GM21367 (cell line): ENCODE measurements around the gene NTF3.

ENCODE experiments used
- ATAC-seq: cut with Tn5 transposase; IDR thresholded peaks from one replicate; pipeline ENCODE4 v1.9.1; 2021; ENCODE audit not compliant: unreplicated experiment

Gene NTF3

GRCh38 chr12:5430641-5431603 is 986 bp upstream of the NTF3 start:
- no peak for ATAC-seq

- no peak for ATAC-seq
Observed at GRCh38 chr12:5433081-5433844, 1.4 kb downstream of the NTF3 start.

GRCh38 chr12:5433845-5434646 is 2.1 kb downstream of the NTF3 start:
- ATAC-seq: no peak

DNA sequence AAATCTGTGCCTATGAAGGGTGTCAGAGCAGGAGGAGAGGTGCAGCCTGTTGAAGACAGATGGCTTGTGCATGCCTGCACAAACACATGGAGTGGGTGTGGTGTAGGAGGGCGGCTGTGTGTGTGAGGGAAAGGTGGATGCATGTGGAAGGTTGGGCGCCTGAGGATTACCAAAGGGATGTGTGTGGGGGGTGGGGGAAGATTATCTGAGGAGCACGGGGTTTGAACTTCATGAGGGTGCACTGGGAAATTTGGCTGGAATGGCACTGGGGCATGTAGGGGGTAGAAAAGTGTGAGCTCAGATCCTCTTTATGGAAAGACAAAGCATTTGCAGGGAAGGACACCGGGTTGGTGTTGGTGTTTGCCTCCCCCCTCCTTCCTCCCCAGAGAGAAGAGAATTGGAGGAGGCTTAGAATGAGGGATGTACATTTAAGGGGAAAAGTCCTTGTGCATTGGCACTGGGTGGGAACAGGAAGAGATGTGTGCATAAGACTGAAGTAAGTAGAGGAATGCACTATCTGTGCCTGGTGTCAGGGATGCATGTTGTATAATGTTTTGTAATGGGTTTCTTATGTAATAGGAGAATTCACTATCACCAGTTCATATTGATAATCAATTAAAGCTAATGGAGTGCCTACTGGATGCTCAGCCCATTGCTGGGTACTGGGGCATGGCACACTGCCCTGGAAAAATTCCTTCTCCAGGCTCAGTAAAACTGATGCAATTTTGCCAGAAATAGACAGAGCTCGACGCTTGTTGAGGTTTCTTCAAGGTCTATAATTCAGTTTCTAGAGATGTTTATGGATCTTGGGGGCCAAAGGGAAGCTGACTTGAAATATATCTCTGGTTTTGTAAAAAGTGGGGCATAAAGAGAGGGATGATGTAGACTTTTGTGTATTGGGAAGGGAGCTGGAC is 3.0 kb downstream of the NTF3 start:
- ATAC-seq: no peak

DNA sequence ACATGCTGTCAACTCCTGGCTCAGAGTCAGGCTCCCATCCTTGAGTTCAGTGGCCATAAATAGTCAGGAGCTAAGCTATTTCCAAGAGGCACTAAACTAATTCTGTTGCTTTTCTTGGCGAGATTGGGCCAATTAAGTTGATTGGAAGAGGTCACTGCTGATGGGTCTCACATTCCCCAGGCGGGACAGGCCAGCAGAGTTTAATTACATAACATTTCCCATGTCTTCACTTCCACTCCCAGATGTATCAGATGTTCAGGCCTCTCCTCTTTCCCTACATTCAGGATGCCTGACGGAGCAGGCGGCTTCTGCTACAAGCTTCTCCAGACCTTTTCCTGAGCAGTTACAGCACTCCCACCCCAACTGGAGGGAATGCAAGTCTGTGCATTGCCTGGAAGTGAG is 5.3 kb downstream of the NTF3 start:
- no peak for ATAC-seq

- no peak for ATAC-seq
Observed at GRCh38 chr12:5437589-5437988, 5.7 kb downstream of the NTF3 start.

DNA sequence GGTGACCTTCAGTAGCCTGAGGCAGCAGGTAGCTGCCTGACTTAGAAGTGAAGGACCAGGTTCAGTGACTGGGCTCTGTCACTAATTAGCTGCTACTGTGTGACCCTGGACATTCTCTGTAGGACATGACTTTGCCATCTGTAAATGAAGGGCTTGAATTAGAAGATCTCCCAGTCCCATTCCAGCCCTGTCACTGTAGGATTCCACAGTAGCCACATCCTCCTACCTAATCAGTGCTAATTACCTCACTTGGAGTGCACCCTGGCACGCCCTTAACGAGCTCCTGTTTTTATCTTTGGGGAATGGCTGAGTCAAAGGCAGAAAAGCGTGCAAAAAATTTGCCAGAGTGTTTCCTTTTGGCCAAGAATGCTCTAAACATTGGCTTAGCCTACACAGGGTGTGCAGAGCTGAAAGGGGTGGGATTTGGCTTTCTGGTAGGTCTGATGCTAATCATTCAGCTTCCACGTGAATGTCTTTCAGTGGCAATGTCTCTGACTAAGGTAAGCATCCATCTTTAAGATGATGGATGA is 6.8 kb downstream of the NTF3 start:
- no peak for ATAC-seq

- ATAC-seq: no peak
Observed at GRCh38 chr12:5439371-5439771, 7.5 kb downstream of the NTF3 start.

DNA sequence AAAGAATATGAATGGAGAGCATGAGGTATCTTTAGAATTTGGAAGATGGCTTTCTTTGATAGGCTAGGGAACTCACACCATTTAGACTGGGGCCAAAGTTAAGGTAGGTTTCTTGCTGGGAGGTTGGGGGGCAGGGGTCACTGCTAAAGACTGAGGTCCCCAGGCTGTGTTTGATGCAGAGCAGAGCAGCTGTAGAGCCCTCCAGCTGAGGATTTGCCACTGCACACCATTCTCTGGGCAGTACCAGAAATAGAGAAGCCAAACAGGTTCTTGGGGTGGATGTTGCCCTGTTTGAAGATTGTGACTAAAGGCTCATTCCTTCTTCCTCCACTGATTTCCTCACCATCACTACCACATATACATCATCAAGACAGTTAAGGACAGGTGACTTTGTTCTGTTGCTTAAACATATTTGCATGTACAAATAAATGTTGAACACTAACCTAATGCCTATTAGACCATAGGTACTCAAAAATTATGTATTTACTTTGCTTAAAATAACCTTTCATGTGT is 7.9 kb downstream of the NTF3 start:
- no peak for ATAC-seq

DNA sequence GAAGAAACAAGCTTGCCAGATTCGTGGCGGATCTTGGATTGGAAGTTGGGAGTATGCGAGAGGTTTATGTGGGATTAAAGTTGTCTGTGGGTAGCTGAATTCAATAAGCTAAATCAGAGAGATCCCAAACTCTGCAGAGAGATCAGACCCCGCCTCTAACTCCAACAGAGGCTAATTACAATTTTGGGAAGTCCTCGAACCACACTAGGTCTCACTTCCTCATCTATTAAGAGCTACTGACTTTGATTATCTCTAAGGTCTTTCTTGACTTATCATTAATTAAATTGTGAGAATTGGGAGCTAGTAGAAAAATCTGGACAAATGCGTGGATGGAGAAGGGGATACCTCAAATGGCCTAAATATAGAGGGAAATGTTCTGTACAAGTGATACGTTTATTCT is 9.1 kb downstream of the NTF3 start:
- no peak for ATAC-seq

- ATAC-seq: no peak
Observed at GRCh38 chr12:5441497-5442236, 9.8 kb downstream of the NTF3 start.

GRCh38 chr12:5442251-5443006 is 10.5 kb downstream of the NTF3 start:
- no peak for ATAC-seq

DNA sequence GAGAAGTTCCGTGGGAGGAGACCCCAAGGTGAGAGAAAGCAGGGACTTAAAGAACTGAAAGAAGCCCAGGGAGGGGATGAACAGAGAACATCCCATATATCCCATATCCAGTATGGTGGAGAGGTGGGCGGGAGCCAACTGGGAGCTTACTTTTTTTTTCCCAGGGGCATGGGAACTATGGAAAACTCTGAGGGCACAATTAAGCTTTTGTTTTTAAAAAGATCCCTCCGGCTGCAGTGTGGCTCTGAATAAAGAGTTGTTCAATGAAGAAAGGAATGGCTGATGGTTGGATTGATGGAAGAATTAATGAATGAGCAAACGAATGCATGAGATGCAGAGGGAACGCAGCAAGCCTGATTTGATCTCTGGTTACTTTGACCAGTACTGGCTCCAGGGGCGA is 12.6 kb downstream of the NTF3 start:
- no peak for ATAC-seq

- ATAC-seq: no peak
Observed at GRCh38 chr12:5447320-5447719, 15.4 kb downstream of the NTF3 start.

DNA sequence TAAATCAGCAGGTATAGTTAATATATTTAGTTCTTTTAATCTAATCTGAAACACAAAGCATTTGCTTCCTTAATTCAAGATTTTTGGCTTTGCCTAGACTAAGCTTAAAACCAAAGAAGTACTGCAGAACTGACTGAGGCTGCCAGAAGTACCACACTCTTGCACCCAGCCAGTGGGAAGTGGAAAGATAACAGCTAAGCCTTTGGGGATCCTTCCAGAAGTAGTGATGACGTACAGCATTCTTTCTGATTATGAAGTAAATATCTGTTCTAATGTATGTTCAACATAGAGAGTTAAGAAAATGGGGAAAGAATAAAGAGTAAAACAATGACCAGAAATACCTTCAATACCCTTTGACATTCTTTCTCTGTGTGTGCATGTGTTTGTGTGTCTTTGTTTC is 19.3 kb downstream of the NTF3 start:
- ATAC-seq: no peak

DNA sequence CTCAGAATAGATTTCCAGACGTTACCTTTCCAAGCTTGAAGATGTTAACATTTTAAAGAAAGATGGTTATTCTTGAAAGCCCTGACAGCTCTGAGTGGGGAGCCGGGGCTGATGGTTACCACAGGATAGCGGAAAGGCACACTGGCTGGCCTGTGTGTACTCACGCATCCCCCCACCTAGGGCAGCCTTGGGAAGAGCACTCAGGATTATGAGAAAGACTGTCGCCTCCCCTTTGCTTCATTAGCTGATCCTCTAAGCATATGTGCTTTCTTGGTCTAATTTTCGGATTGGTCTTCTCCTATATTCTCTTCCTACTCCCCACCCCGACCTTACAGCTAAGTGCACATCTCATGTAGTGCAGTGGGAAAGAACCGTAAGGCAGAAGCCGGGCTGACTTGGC is 20.7 kb downstream of the NTF3 start:
- no peak for ATAC-seq

- ATAC-seq: no peak
Observed at GRCh38 chr12:5453466-5453865, 21.6 kb downstream of the NTF3 start.

DNA sequence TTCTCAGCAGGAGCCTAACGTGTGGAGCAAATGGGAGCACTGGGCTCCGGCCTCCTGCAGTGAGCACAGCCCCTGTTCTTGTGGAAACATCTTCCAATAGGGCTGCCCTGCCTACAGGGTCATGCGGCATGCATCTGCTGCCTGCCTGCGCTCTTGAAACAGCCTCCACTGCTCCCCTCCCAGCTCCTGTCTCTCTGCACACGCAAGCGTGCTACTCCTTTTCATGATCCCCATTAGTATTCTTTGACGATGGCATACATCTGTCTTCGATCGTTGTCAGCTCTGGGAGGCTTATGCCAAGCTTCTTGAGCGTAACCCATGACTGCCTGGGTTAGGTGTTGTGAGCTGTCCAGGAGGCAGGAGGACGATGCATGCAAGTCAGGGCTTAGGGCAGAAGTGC is 23.1 kb downstream of the NTF3 start:
- no peak for ATAC-seq
